Stimulated activated memory B cell treated with anti-CD40 and anti-IgM and Interleukin-4, amounts not matched to agents 10 μg/mL and 1 μg/mL and 100 μg/mL, for 72 hours (primary cell): ENCODE data around the gene CDKAL1.

ENCODE experiments used
- ATAC-seq: fragments of 150-1000 bp; cut with Tn5 transposase; 2 replicates; pipeline ENCODE4 v1.10.0; 2021
- H3K27ac Mint-ChIP-seq: one replicate; pipeline ENCODE4 v1.8.0; 2022; ENCODE audit warnings: mild to moderate bottlenecking, mixed read lengths
- H3K27me3 Mint-ChIP-seq: one replicate; pipeline ENCODE4 v1.8.0; 2022; ENCODE audit warnings: mixed read lengths
- H3K36me3 Mint-ChIP-seq: one replicate; pipeline ENCODE4 v1.8.0; 2022; ENCODE audit warnings: mixed read lengths
- H3K4me1 Mint-ChIP-seq: one replicate; pipeline ENCODE4 v1.8.0; 2022; ENCODE audit warnings: mixed read lengths
- H3K4me3 Mint-ChIP-seq: one replicate; pipeline ENCODE4 v1.8.0; 2022; ENCODE audit warnings: mild to moderate bottlenecking, moderate library complexity, mixed read lengths
- H3K9me3 Mint-ChIP-seq: one replicate; pipeline ENCODE4 v1.8.0; 2022; ENCODE audit warnings: mixed read lengths

CDKAL1 gene

GRCh38 chr6:20688710-20689500 is 154.6 kb downstream of the CDKAL1 start:
- peak overlapping the region; percentile 30 for H3K27ac Mint-ChIP-seq
- H3K27me3 Mint-ChIP-seq = no peaks in the 10 kb centered on the region
- ATAC-seq = peak; percentile 51
- H3K36me3 Mint-ChIP-seq = peaks cover 18% of the 10 kb centered on the region
- H3K4me3 Mint-ChIP-seq = peak overlapping the region; percentile 33
- no peaks in the 10 kb centered on the region for H3K9me3 Mint-ChIP-seq
- peaks cover 36% of the 10 kb centered on the region for H3K4me1 Mint-ChIP-seq

GRCh38 chr6:20691185-20691584 is 156.9 kb downstream of the CDKAL1 start:
- H3K4me3 Mint-ChIP-seq = no peak overlapping the region
- H3K4me1 Mint-ChIP-seq = peaks cover 33% of the 10 kb centered on the region
- H3K27me3 Mint-ChIP-seq = no peaks in the 10 kb centered on the region
- ATAC-seq = no peak
- H3K27ac Mint-ChIP-seq = no peak overlapping the region
- H3K36me3 Mint-ChIP-seq = peaks cover 9% of the 10 kb centered on the region
- no peaks in the 10 kb centered on the region for H3K9me3 Mint-ChIP-seq

GRCh38 chr6:20692023-20692422 is 157.8 kb downstream of the CDKAL1 start:
- no peaks in the 10 kb centered on the region for H3K9me3 Mint-ChIP-seq
- H3K4me1 Mint-ChIP-seq = peaks cover 29% of the 10 kb centered on the region
- H3K36me3 Mint-ChIP-seq = peaks cover 6% of the 10 kb centered on the region
- ATAC-seq = no peak
- no peaks in the 10 kb centered on the region for H3K27me3 Mint-ChIP-seq
- H3K4me3 Mint-ChIP-seq = no peak overlapping the region
- no peak overlapping the region for H3K27ac Mint-ChIP-seq

- H3K27ac Mint-ChIP-seq = no peak overlapping the region
- no peaks in the 10 kb centered on the region for H3K27me3 Mint-ChIP-seq
- H3K9me3 Mint-ChIP-seq = no peaks in the 10 kb centered on the region
- H3K36me3 Mint-ChIP-seq = no peaks in the 10 kb centered on the region
- no peak for ATAC-seq
- H3K4me1 Mint-ChIP-seq = peaks cover 19% of the 10 kb centered on the region
- no peak overlapping the region for H3K4me3 Mint-ChIP-seq
Measured at GRCh38 chr6:20693466-20694063, 159.3 kb downstream of the CDKAL1 start.

- Mint-ChIP-seq H3K27me3 (no peaks in the 10 kb centered on the region), H3K27ac (no peak overlapping the region), H3K9me3 (no peaks in the 10 kb centered on the region), H3K36me3 (peaks cover 4% of the 10 kb centered on the region), H3K4me1 (peaks cover 15% of the 10 kb centered on the region), H3K4me3 (no peak overlapping the region)
- ATAC-seq = no peak
Measured at GRCh38 chr6:20696676-20697075, 162.4 kb downstream of the CDKAL1 start.

GRCh38 chr6:20698675-20699074 is 164.4 kb downstream of the CDKAL1 start:
- no peak for ATAC-seq
- Mint-ChIP-seq H3K36me3 (peaks cover 14% of the 10 kb centered on the region), H3K27ac (peak overlapping the region; percentile 50), H3K27me3 (no peaks in the 10 kb centered on the region), H3K4me3 (no peak overlapping the region), H3K4me1 (peaks cover 29% of the 10 kb centered on the region), H3K9me3 (no peaks in the 10 kb centered on the region)

- Mint-ChIP-seq H3K36me3 (peaks cover 14% of the 10 kb centered on the region), H3K4me3 (no peak overlapping the region), H3K4me1 (peaks cover 35% of the 10 kb centered on the region), H3K27ac (peak overlapping the region; percentile 50), H3K27me3 (no peaks in the 10 kb centered on the region), H3K9me3 (no peaks in the 10 kb centered on the region)
- no peak for ATAC-seq
Measured at GRCh38 chr6:20699402-20699801, 165.1 kb downstream of the CDKAL1 start.

GRCh38 chr6:20700375-20700774 is 166.1 kb downstream of the CDKAL1 start:
- H3K4me1 Mint-ChIP-seq = peaks cover 40% of the 10 kb centered on the region
- H3K4me3 Mint-ChIP-seq = no peak overlapping the region
- no peaks in the 10 kb centered on the region for H3K27me3 Mint-ChIP-seq
- H3K36me3 Mint-ChIP-seq = peaks cover 14% of the 10 kb centered on the region
- H3K9me3 Mint-ChIP-seq = no peaks in the 10 kb centered on the region
- ATAC-seq = no peak
- H3K27ac Mint-ChIP-seq = no peak overlapping the region

GRCh38 chr6:20702366-20702765 is 168.1 kb downstream of the CDKAL1 start:
- ATAC-seq = no peak
- no peaks in the 10 kb centered on the region for H3K27me3 Mint-ChIP-seq
- peak overlapping the region; percentile 49 for H3K27ac Mint-ChIP-seq
- H3K9me3 Mint-ChIP-seq = no peaks in the 10 kb centered on the region
- peaks cover 47% of the 10 kb centered on the region for H3K4me1 Mint-ChIP-seq
- no peak overlapping the region for H3K4me3 Mint-ChIP-seq
- H3K36me3 Mint-ChIP-seq = peaks cover 14% of the 10 kb centered on the region

GRCh38 chr6:20703049-20703448 is 168.8 kb downstream of the CDKAL1 start:
- H3K4me3 Mint-ChIP-seq = no peak overlapping the region
- no peak for ATAC-seq
- no peaks in the 10 kb centered on the region for H3K27me3 Mint-ChIP-seq
- H3K27ac Mint-ChIP-seq = peak overlapping the region; percentile 49
- no peaks in the 10 kb centered on the region for H3K9me3 Mint-ChIP-seq
- H3K4me1 Mint-ChIP-seq = peaks cover 47% of the 10 kb centered on the region
- H3K36me3 Mint-ChIP-seq = peaks cover 14% of the 10 kb centered on the region

- Mint-ChIP-seq H3K9me3 (no peaks in the 10 kb centered on the region), H3K4me1 (peaks cover 46% of the 10 kb centered on the region), H3K27ac (peak overlapping the region; percentile 9), H3K4me3 (no peak overlapping the region), H3K36me3 (peaks cover 14% of the 10 kb centered on the region), H3K27me3 (no peaks in the 10 kb centered on the region)
- ATAC-seq = no peak
Measured at GRCh38 chr6:20704325-20705025, 170.2 kb downstream of the CDKAL1 start.

- no peaks in the 10 kb centered on the region for H3K9me3 Mint-ChIP-seq
- H3K4me3 Mint-ChIP-seq = no peak overlapping the region
- peaks cover 46% of the 10 kb centered on the region for H3K4me1 Mint-ChIP-seq
- no peak overlapping the region for H3K27ac Mint-ChIP-seq
- ATAC-seq = no peak
- peaks cover 14% of the 10 kb centered on the region for H3K36me3 Mint-ChIP-seq
- H3K27me3 Mint-ChIP-seq = no peaks in the 10 kb centered on the region
Measured at GRCh38 chr6:20705741-20706140, 171.5 kb downstream of the CDKAL1 start.

- no peak overlapping the region for H3K27ac Mint-ChIP-seq
- no peak overlapping the region for H3K4me3 Mint-ChIP-seq
- peaks cover 44% of the 10 kb centered on the region for H3K4me1 Mint-ChIP-seq
- H3K27me3 Mint-ChIP-seq = no peaks in the 10 kb centered on the region
- H3K36me3 Mint-ChIP-seq = peaks cover 13% of the 10 kb centered on the region
- ATAC-seq = no peak
- H3K9me3 Mint-ChIP-seq = no peaks in the 10 kb centered on the region
Measured at GRCh38 chr6:20706238-20706938, 172.1 kb downstream of the CDKAL1 start.

- Mint-ChIP-seq H3K4me1 (peaks cover 43% of the 10 kb centered on the region), H3K4me3 (no peak overlapping the region), H3K36me3 (peaks cover 13% of the 10 kb centered on the region), H3K27ac (no peak overlapping the region), H3K9me3 (no peaks in the 10 kb centered on the region), H3K27me3 (no peaks in the 10 kb centered on the region)
- ATAC-seq = no peak
Measured at GRCh38 chr6:20706939-20707485, 172.8 kb downstream of the CDKAL1 start.

- no peak for ATAC-seq
- Mint-ChIP-seq H3K36me3 (peaks cover 8% of the 10 kb centered on the region), H3K27me3 (no peaks in the 10 kb centered on the region), H3K9me3 (no peaks in the 10 kb centered on the region), H3K27ac (no peak overlapping the region), H3K4me3 (no peak overlapping the region), H3K4me1 (peaks cover 38% of the 10 kb centered on the region)
Measured at GRCh38 chr6:20707870-20708269, 173.6 kb downstream of the CDKAL1 start.
